A673 (cell line): ENCODE data around the gene CTSO. TPM values are rescaled to one million over a fixed set of nuclear protein-coding genes. Genes with fewer than 3 reads are reported as not detected.
"Not testable (repeated sequence)": the region's sequence is repeated elsewhere in the genome, so short reads cannot be mapped to it uniquely, and the experiment has no call there.

Source experiments
- BruUV-seq: library from RNA; stranded (reverse); fragments of 400-500 nt; replicated peaks from 2 replicates; lab custom pipeline; 2021; lab: Mats Ljungman, UMichigan
- CTCF ChIA-PET: fragments of 300-600 bp; sonication (Branson Sonifier 250); formaldehyde crosslinking; loops from one replicate; lab custom pipeline; 2022; ENCODE audit warnings: antibody characterized with exemption; lab: Charles Lee
- POLR2A ChIA-PET: fragments of 300-600 bp; sonication (Branson Sonifier 250); formaldehyde crosslinking; loops from one replicate; lab custom pipeline; 2022; ENCODE audit warnings: antibody characterized with exemption; ENCODE audit not compliant: low non-redundant PET; lab: Charles Lee
- DNase-seq: peaks from one replicate; pipeline ENCODE4 v3.0.0-alpha.2; 2015; ENCODE audit warnings: low spot score
- H3K27ac ChIP-seq: fragments of 200-600 bp; sonication (generic); 2 replicates; pipeline ENCODE4 v1.5.1; 2016; ENCODE audit warnings: mixed run types, low read depth, mild to moderate bottlenecking, mixed read lengths, antibody characterized with exemption, low read length; ENCODE audit not compliant: poor library complexity, severe bottlenecking
- H3K27me3 ChIP-seq: fragments of 200-600 bp; sonication (generic); replicated peaks from 2 replicates; pipeline ENCODE4 v1.6.1; 2017; ENCODE audit warnings: mixed run types, low read depth, mild to moderate bottlenecking, mixed read lengths, antibody characterized with exemption, low read length; ENCODE audit not compliant: insufficient read depth, poor library complexity
- H3K36me3 ChIP-seq: fragments of 200-600 bp; sonication (generic); 2 replicates; pipeline ENCODE4 v1.6.1; 2016; ENCODE audit warnings: mixed run types, mild to moderate bottlenecking, mixed read lengths, antibody characterized with exemption, low read length; ENCODE audit not compliant: insufficient read depth, poor library complexity, severe bottlenecking
- H3K4me1 ChIP-seq: fragments of 200-600 bp; sonication (generic); 2 replicates; pipeline ENCODE4 v1.6.1; 2017; ENCODE audit warnings: mixed run types, mild to moderate bottlenecking, mixed read lengths, antibody characterized with exemption, low read length; ENCODE audit not compliant: insufficient read depth, poor library complexity, severe bottlenecking
- H3K4me3 ChIP-seq: fragments of 200-600 bp; sonication (generic); 2 replicates; pipeline ENCODE4 v1.5.1; 2016; ENCODE audit warnings: low read depth, mixed run types, mild to moderate bottlenecking, mixed read lengths, low read length; ENCODE audit not compliant: poor library complexity, severe bottlenecking
- H3K9me3 ChIP-seq: fragments of 200-600 bp; sonication (generic); 2 replicates; pipeline ENCODE4 v1.6.1; 2016; ENCODE audit warnings: mixed run types, low read depth, mild to moderate bottlenecking, mixed read lengths, antibody characterized with exemption, low read length; ENCODE audit not compliant: poor library complexity, severe bottlenecking
- CTCF ChIP-seq: fragments of 300-800, 200-600 bp; sonication (generic); conservative IDR thresholded peaks from 2 replicates; pipeline ENCODE4 v1.5.1; 2017; ENCODE audit warnings: low read depth, mild to moderate bottlenecking, antibody characterized with exemption, low read length, moderate library complexity, mixed read lengths
- EZH2 ChIP-seq: fragments of 200-600 bp; sonication (generic); IDR thresholded peaks from 2 replicates; pipeline ENCODE4 v1.6.1; 2017; ENCODE audit warnings: borderline replicate concordance, low read depth, mild to moderate bottlenecking, mixed read lengths, antibody characterized with exemption, low read length; ENCODE audit not compliant: poor library complexity, severe bottlenecking
- intact Hi-C: fragments of 100-400 bp; cut with micrococcal nuclease; formaldehyde crosslinking; loops from one replicate; pipeline ENCODE4 v1.10.0; 2022; ENCODE audit not compliant: unreplicated experiment
- total RNA-seq: library from RNA; stranded (reverse); gene quantifications from 2 replicates; pipeline ENCODE4 v1.2.3, GENCODE V29; 2021

Gene CTSO
- total RNA-seq, 1 experiment from 2014 or later: 1.4 TPM

GRCh38 chr4:155935389-155935986, 18.2 kb downstream of the CTSO start:
- BruUV-seq: no TSS peak
- Histone ChIP-seq H3K4me3 (no peak overlapping the region), H3K4me1 (no peaks in the 10 kb centered on the region), H3K27me3 (no peaks in the 10 kb centered on the region), H3K9me3 (no peaks in the 10 kb centered on the region), H3K36me3 (no peaks in the 10 kb centered on the region), H3K27ac (no peak overlapping the region)
- DNase-seq: no peak
- intact Hi-C loops: no loop called here
- CTCF ChIA-PET: no interaction called here
- POLR2A ChIA-PET: no interaction called here
- TF ChIP-seq CTCF (no peak), EZH2 (no peak)

DNA sequence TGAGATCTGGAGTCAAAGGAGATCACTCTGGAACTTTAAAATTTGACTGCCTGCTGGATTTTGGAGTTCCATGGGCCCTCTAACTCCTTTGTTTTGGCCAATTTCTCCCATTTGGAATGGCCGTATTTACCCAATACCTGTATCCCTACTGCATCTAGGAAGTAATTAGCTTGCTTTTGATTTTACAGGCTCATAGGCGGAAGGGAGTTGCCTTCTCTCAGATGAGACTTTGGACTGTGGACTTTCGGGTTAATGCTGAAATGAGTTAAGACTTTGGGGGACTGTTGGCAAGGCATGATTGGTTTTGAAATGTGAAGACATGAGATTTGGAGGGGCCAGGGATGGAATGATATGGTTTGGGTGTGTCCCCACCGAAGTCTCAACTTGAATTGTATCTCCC, 19.0 kb downstream of the CTSO start:
- CTCF ChIA-PET, DNase-seq, H3K36me3 ChIP-seq, H3K27ac ChIP-seq, H3K4me3 ChIP-seq, intact Hi-C loops, POLR2A ChIA-PET, H3K9me3 ChIP-seq, BruUV-seq, H3K4me1 ChIP-seq, H3K27me3 ChIP-seq: not testable (repeated sequence)

GRCh38 chr4:155931634-155932033, 22.0 kb downstream of the CTSO start:
- intact Hi-C loops: no loop called here
- no peak overlapping the region for H3K4me3 ChIP-seq
- H3K27me3 ChIP-seq: no peaks in the 10 kb centered on the region
- TF ChIP-seq CTCF: no peak
- TF ChIP-seq EZH2: no peak
- no peaks in the 10 kb centered on the region for H3K4me1 ChIP-seq
- CTCF ChIA-PET: no interaction called here
- POLR2A ChIA-PET: no interaction called here
- no peak for DNase-seq
- no peaks in the 10 kb centered on the region for H3K36me3 ChIP-seq
- H3K9me3 ChIP-seq: no peaks in the 10 kb centered on the region
- H3K27ac ChIP-seq: no peak overlapping the region
- BruUV-seq: no TSS peak

- Histone ChIP-seq H3K27me3 (no peaks in the 10 kb centered on the region), H3K4me3 (no peak overlapping the region), H3K4me1 (no peaks in the 10 kb centered on the region), H3K36me3 (no peaks in the 10 kb centered on the region), H3K9me3 (no peaks in the 10 kb centered on the region), H3K27ac (no peak overlapping the region)
- BruUV-seq: no TSS peak
- ChIA-PET POLR2A (no interaction called here), CTCF (no interaction called here)
- no peak for DNase-seq
- intact Hi-C loops: no loop called here
- TF ChIP-seq CTCF (no peak), EZH2 (no peak)
Measured at GRCh38 chr4:155930330-155930729, 23.3 kb downstream of the CTSO start.
